Astrocyte (in vitro differentiated cells and primary cell): ENCODE measurements around the gene EPO. TPM values are rescaled to one million over a fixed set of nuclear protein-coding genes. Genes with fewer than 3 reads are reported as not detected.

Experiments used
- DNase-seq: peaks from one replicate; pipeline ENCODE4 v3.0.0-alpha.2; 2010; ENCODE audit warnings: low read depth
- FAIRE-seq: peaks from 2 replicates; lab custom pipeline; 2011; peaks lifted over from hg19 to GRCh38; lab: Jason Lieb, UNC
- H2AFZ ChIP-seq: 2 replicates; pipeline ENCODE4 v1.6.0; 2012; ENCODE audit warnings: low read depth, low read length, inconsistent platforms
- H3K27ac ChIP-seq: 2 replicates; pipeline ENCODE4 v1.5.1; 2011; ENCODE audit warnings: low read depth, low read length, inconsistent platforms
- H3K27me3 ChIP-seq: 2 replicates; pipeline ENCODE4 v1.6.0; 2011; ENCODE audit warnings: low read length, inconsistent platforms; ENCODE audit not compliant: insufficient read depth
- H3K36me3 ChIP-seq: 2 replicates; pipeline ENCODE4 v1.5.1; 2011; ENCODE audit warnings: low read length, inconsistent platforms; ENCODE audit not compliant: insufficient read depth
- H3K4me1 ChIP-seq: 2 replicates; pipeline ENCODE4 v1.5.1; 2011; ENCODE audit warnings: low read length, inconsistent platforms; ENCODE audit not compliant: insufficient read depth
- H3K4me2 ChIP-seq: 2 replicates; pipeline ENCODE4 v1.6.0; 2012; ENCODE audit warnings: low read length, inconsistent platforms
- H3K4me3 ChIP-seq: 2 replicates; pipeline ENCODE4 v1.5.1; 2011; ENCODE audit warnings: low read depth, mild to moderate bottlenecking, low read length, inconsistent platforms; ENCODE audit not compliant: insufficient read depth
- H3K79me2 ChIP-seq: 2 replicates; pipeline ENCODE4 v1.6.0; 2012; ENCODE audit warnings: mild to moderate bottlenecking, low read length, inconsistent platforms; ENCODE audit not compliant: insufficient read depth
- H3K9ac ChIP-seq: 2 replicates; pipeline ENCODE4 v1.6.0; 2012; ENCODE audit warnings: mild to moderate bottlenecking, low read length, inconsistent platforms
- H3K9me3 ChIP-seq: 2 replicates; pipeline ENCODE4 v1.5.1; 2012; ENCODE audit warnings: low read depth, mild to moderate bottlenecking, low read length, inconsistent platforms; ENCODE audit not compliant: insufficient read depth
- H4K20me1 ChIP-seq: 2 replicates; pipeline ENCODE4 v1.6.0; 2012; ENCODE audit warnings: low read length, inconsistent platforms; ENCODE audit not compliant: insufficient read depth
- H3K27ac Mint-ChIP-seq: one replicate; pipeline ENCODE4 v1.8.0; 2021; ENCODE audit warnings: mild to moderate bottlenecking, mixed read lengths; ENCODE audit not compliant: unreplicated experiment
- H3K27me3 Mint-ChIP-seq: one replicate; pipeline ENCODE4 v1.8.0; 2021; ENCODE audit warnings: low read depth, mixed read lengths; ENCODE audit not compliant: unreplicated experiment
- H3K36me3 Mint-ChIP-seq: one replicate; pipeline ENCODE4 v1.8.0; 2021; ENCODE audit warnings: low read depth, mixed read lengths; ENCODE audit not compliant: unreplicated experiment
- H3K4me1 Mint-ChIP-seq: one replicate; pipeline ENCODE4 v1.8.0; 2021; ENCODE audit warnings: low read depth, mixed read lengths; ENCODE audit not compliant: unreplicated experiment
- H3K4me3 Mint-ChIP-seq: one replicate; pipeline ENCODE4 v1.8.0; 2021; ENCODE audit warnings: mild to moderate bottlenecking, moderate library complexity, mixed read lengths; ENCODE audit not compliant: unreplicated experiment
- H3K9me3 Mint-ChIP-seq: one replicate; pipeline ENCODE4 v1.8.0; 2021; ENCODE audit warnings: mild to moderate bottlenecking, mixed read lengths; ENCODE audit not compliant: unreplicated experiment
- EZH2 ChIP-seq: IDR thresholded peaks from 2 replicates; pipeline ENCODE4 v1.6.1; 2012; ENCODE audit warnings: mild to moderate bottlenecking, low read length, inconsistent platforms; ENCODE audit not compliant: insufficient read depth
- total RNA-seq: library from RNA; stranded (reverse); gene quantifications from 2 replicates; pipeline ENCODE4 v1.2.1, GENCODE V29; 2021
- TF ChIP-seq, protein P1 (sequence below): IDR thresholded peaks from 2 replicates; pipeline ENCODE4 v1.5.1; 2011; ENCODE audit warnings: low read depth, mild to moderate bottlenecking, inconsistent platforms, low read length, moderate library complexity; ENCODE audit not compliant: insufficient read depth

The EPO gene
- total RNA-seq, 1 donor from 2014 or later, result not detected

GRCh38 chr7:100688326-100688860, 31.9 kb upstream of the EPO start:
- no peak overlapping the region for H3K27ac ChIP-seq
- no peak overlapping the region for H3K4me3 ChIP-seq
- no peaks in the 10 kb centered on the region for H3K27me3 Mint-ChIP-seq
- H3K4me1 Mint-ChIP-seq, result peaks cover 12% of the 10 kb centered on the region
- no peak for DNase-seq
- peak overlapping the region; percentile 10 for H3K9ac ChIP-seq
- peak overlapping the region; percentile 47 for H3K27ac Mint-ChIP-seq
- peaks cover 5% of the 10 kb centered on the region for H3K36me3 ChIP-seq
- no peak overlapping the region for H2AFZ ChIP-seq
- peaks cover 28% of the 10 kb centered on the region for H3K4me1 ChIP-seq
- H4K20me1 ChIP-seq, result peaks cover 59% of the 10 kb centered on the region
- H3K4me2 ChIP-seq, result no peak overlapping the region
- no peaks in the 10 kb centered on the region for H3K27me3 ChIP-seq
- no peak for FAIRE-seq
- H3K9me3 Mint-ChIP-seq, result peaks cover 2% of the 10 kb centered on the region
- peaks cover 51% of the 10 kb centered on the region for H3K79me2 ChIP-seq
- peak overlapping the region; percentile 66 for H3K4me3 Mint-ChIP-seq
- no peaks in the 10 kb centered on the region for H3K9me3 ChIP-seq
- peaks cover 5% of the 10 kb centered on the region for H3K36me3 Mint-ChIP-seq
- TF ChIP-seq EZH2, result no peak
- TF ChIP-seq, protein P1, sequence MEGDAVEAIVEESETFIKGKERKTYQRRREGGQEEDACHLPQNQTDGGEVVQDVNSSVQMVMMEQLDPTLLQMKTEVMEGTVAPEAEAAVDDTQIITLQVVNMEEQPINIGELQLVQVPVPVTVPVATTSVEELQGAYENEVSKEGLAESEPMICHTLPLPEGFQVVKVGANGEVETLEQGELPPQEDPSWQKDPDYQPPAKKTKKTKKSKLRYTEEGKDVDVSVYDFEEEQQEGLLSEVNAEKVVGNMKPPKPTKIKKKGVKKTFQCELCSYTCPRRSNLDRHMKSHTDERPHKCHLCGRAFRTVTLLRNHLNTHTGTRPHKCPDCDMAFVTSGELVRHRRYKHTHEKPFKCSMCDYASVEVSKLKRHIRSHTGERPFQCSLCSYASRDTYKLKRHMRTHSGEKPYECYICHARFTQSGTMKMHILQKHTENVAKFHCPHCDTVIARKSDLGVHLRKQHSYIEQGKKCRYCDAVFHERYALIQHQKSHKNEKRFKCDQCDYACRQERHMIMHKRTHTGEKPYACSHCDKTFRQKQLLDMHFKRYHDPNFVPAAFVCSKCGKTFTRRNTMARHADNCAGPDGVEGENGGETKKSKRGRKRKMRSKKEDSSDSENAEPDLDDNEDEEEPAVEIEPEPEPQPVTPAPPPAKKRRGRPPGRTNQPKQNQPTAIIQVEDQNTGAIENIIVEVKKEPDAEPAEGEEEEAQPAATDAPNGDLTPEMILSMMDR, result no peak

DNA sequence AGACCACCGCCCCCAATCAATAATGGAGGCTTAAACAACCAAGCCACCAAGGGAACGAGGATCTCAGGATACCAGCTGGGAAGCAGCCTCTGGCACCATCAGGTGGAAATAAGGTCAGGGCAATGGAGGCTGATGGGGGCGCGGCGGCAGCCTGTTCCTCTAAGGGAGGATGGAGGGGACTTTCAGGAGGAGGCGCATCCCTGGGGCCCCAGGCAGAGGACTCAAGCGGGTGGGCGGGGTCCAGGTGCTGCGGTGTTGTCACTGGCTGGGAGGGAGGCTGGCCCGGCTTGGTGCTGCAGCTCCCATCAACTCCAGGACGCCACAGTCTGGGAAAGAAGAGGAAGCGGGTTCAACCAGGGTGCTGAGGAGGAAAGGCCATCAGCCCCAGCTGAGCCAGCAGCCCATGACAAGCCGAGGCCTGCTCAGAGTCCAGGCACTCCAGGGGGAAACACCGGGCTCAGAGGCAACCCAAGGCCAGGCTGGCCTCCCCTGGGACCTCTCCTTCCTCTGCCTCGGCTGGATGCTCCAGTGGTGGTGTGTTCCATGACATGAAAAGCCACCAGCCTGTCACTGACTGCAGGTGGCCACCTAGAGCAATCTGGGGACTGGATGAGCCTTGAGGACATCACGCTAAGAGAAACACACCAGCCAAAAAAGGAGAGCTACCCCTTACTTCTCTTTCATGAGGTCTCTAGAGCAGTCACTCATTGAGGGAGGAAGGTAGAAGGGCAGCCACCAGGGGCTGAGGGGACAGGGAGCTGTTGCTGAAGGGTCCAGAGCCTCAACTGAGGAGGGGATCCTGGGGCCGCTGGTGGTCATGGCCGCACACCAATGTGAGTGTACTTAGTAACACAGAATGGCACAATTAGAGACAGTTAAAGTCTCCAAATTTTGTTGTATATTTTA, 30.8 kb upstream of the EPO start:
- H3K4me3 ChIP-seq, result no peak overlapping the region
- peaks cover 28% of the 10 kb centered on the region for H3K4me1 ChIP-seq
- H3K4me2 ChIP-seq, result no peak overlapping the region
- H3K36me3 ChIP-seq, result peaks cover 5% of the 10 kb centered on the region
- H3K9me3 ChIP-seq, result no peaks in the 10 kb centered on the region
- H3K27me3 ChIP-seq, result no peaks in the 10 kb centered on the region
- peaks cover 12% of the 10 kb centered on the region for H3K4me1 Mint-ChIP-seq
- peaks cover 5% of the 10 kb centered on the region for H3K36me3 Mint-ChIP-seq
- H2AFZ ChIP-seq, result no peak overlapping the region
- TF ChIP-seq, protein P1, result no peak
- no peak for TF ChIP-seq EZH2
- no peaks in the 10 kb centered on the region for H3K27me3 Mint-ChIP-seq
- no peak overlapping the region for H3K27ac ChIP-seq
- H4K20me1 ChIP-seq, result peaks cover 59% of the 10 kb centered on the region
- peak overlapping the region; percentile 60 for H3K4me3 Mint-ChIP-seq
- peaks cover 54% of the 10 kb centered on the region for H3K79me2 ChIP-seq
- FAIRE-seq (no peak), DNase-seq (no peak)
- H3K27ac Mint-ChIP-seq, result peak overlapping the region; percentile 72
- peaks cover 2% of the 10 kb centered on the region for H3K9me3 Mint-ChIP-seq
- no peak overlapping the region for H3K9ac ChIP-seq
